Coronary artery (tissue), 2 donors: Measurements from ENCODE around the gene KCNRG.
"Not testable (repeated sequence)": the region's sequence is repeated elsewhere in the genome, so short reads cannot be mapped to it uniquely, and the experiment has no call there.

Source experiments
- DNase-seq: peaks from one replicate; pipeline ENCODE4 v3.0.0-alpha.2; 2017; ENCODE audit warnings: low spot score
- H3K27ac ChIP-seq, 2 donors: fragments of 200-600 bp; sonication (generic); one replicate each; pipeline ENCODE4 v1.5.1; 2016 to 2019
- H3K4me3 ChIP-seq: fragments of 200-600 bp; sonication (generic); 2 replicates; pipeline ENCODE4 v1.5.1; 2016; ENCODE audit warnings: mild to moderate bottlenecking, moderate library complexity
- TF ChIP-seq, protein P1 (sequence below): fragments of 200-600 bp; sonication (generic); IDR thresholded peaks from one replicate; pipeline ENCODE4 v1.5.1; 2019; ENCODE audit warnings: antibody characterized with exemption

Gene KCNRG

DNA sequence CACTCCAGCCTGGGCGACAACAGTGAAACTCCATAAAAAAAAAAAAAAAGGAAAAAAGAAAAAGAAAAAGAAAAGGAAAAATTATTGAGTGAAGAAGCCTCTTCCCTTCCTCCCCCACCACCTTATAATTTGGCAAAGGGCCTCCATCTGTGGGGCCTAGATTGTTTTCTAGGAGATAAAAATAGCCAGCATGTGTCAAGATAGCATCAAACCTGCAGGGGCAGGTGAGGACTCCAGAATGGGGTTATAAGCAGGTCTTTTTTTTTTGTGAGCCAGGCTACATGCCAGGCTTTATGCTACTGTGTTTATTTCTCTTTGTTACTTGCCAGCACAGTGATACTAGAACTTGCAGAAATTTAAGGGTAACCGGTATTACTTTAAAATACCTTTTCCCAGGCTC, 30.1 kb upstream of the KCNRG start:
- TF ChIP-seq, protein P1, sequence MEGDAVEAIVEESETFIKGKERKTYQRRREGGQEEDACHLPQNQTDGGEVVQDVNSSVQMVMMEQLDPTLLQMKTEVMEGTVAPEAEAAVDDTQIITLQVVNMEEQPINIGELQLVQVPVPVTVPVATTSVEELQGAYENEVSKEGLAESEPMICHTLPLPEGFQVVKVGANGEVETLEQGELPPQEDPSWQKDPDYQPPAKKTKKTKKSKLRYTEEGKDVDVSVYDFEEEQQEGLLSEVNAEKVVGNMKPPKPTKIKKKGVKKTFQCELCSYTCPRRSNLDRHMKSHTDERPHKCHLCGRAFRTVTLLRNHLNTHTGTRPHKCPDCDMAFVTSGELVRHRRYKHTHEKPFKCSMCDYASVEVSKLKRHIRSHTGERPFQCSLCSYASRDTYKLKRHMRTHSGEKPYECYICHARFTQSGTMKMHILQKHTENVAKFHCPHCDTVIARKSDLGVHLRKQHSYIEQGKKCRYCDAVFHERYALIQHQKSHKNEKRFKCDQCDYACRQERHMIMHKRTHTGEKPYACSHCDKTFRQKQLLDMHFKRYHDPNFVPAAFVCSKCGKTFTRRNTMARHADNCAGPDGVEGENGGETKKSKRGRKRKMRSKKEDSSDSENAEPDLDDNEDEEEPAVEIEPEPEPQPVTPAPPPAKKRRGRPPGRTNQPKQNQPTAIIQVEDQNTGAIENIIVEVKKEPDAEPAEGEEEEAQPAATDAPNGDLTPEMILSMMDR, result no peak
- DNase-seq, result no peak
- no peak overlapping the region for H3K4me3 ChIP-seq
- no peak overlapping the region for H3K27ac ChIP-seq

DNA sequence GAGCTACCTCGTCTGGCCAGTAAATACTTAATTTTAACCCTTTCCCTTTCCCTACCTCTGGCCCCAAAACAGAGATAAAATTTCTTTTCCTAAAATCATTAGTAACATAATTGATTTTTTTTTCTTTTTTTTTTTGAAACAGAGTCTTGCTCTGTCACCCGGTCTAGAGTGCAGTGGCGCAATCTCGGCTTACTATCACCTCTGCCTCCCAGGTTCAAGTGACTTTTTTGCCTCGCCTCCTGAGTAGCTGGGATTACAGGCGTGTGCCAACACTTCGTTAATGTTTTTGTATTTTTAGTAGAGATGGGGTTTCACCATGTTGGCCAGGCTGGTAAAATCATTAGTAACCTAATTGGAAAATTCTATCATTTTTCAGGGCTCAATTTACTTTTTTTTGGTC, 28.8 kb upstream of the KCNRG start:
- H3K27ac ChIP-seq, result no peak overlapping the region

DNA sequence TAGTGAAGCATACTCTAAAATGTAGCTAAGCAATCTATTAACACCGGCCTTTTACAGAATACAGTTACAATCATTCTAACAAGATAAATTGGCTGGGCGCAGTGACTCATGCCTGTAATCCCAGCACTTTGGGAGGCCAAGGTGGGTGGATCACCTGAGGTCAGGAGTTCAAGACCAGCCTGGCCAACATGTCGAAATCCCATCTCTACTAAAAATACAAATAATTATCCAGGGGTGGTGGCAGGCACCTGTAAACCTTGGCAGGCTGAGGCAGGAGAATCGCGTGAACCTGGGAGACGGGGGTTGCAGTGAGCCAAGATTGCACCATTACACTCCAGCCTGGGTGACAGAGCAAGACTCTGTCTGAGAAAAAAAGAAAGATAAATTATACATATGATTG, 24.6 kb upstream of the KCNRG start:
- not testable (repeated sequence) for H3K27ac ChIP-seq, H3K4me3 ChIP-seq, DNase-seq

More for the DNA sequence above, 28.8 kb upstream of the KCNRG start:
- no peak overlapping the region for H3K4me3 ChIP-seq
- DNase-seq, result no peak
- TF ChIP-seq, protein P1, result no peak

DNA sequence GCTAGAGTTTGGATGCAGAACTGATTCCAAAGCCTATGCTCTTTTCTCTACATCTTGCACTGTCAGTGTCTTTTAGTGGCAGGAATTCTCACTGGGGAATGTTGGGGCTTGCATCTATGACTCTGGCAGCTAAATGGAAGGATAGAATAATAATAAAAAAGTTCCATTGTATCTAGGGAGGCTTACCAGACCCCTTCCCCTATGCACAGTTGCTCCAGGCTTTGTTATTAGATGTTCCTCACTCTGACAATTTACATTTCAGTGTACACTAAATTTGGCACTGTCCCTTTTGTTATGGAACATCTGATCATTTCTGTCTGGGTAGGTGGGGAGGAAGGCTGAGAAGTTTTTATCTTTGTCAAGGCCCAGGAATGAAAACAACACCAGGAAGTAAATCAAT, 22.1 kb upstream of the KCNRG start:
- H3K27ac ChIP-seq, result no peak overlapping the region
- TF ChIP-seq, protein P1, result no peak
- no peak for DNase-seq
- no peak overlapping the region for H3K4me3 ChIP-seq

DNA sequence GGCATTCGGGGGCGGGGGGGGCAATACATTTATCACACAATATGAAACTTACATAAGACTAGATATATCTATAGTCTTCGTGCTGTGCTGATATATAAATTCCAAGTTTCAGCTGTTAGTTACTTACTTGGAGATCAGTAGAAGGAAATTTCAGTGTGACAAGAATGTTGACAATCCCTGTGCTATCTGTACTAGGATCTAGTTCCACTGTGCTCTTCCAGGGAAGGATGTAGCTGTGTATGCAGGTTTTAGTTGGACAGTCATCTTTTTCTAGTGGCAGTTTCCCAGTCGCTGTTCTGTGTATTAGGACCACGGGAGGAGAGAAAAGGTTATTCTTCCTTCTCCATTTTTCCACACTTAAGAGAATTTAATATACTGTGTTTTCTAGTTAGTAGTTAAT, 21.6 kb upstream of the KCNRG start:
- H3K4me3 ChIP-seq, result no peak overlapping the region
- DNase-seq, result no peak
- no peak overlapping the region for H3K27ac ChIP-seq
- TF ChIP-seq, protein P1, result no peak

DNA sequence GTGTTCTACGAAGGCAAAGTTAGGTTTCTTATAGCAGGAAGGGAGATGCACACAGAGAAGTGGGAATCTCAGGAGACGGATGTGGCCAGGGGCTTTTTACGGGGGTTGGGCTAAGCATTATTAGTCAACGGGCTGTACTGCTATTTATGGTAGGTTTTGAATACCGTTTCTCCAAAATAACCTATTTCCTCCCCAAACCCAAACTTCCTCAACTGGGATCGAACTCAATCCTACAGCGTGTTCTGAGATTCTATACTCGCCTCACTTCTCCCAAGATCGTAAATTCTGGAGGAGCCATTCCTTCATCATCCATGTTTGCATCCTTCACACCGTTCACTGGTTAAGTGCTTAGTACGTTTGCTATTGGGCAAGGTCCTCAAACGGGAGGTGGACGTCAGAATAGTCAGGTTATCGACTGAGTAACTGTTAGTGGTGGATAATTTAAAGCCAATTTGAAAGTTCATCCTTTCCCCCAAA, 19.6 kb upstream of the KCNRG start:
- DNase-seq, result no peak
- TF ChIP-seq, protein P1, result no peak
- Histone ChIP-seq H3K27ac (peak overlapping the region; percentile 96 to 100), H3K4me3 (peak overlapping the region; percentile 98)

DNA sequence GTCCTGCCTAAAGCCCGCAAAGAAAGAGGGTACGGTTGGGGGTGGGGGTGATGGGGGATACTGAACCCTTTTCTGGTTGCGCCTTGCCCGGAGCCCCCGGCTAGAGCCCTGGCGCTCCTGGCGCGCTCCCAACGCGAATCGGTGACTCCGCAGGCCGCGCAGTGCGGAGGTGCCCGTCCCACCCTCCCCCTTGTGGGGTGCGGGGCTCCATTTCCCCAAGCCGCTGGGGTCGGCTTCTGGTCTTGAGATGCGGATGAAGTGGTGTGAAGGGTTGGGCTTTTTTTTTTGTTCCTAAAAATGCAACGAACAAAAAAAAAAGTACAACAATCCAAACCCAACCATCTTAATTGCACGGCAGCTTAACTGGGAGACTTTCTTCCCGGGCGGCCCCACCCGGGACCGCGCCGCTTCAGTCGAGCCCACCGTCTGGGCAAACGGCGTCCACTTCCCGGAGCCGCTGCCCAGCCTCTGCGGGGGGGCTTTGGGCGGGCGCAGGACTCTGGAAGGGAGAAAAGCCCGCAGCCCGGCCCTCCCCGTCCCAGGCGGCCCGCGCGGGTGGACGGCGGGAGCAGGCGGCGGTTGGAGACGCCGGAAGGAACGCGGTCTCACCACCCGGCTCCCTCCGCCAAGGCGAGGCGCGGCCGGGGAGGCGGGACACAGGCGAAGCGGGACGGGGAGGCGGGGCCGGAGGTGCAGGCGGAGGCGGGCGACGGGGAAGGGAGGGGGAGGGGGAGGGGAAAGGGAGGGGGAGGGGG, 18.9 kb upstream of the KCNRG start:
- DNase-seq, result peak; percentile 94

More for the DNA sequence above, 18.9 kb upstream of the KCNRG start:
- TF ChIP-seq, protein P1, result no peak
- Histone ChIP-seq H3K27ac (peak overlapping the region; percentile 96 to 100), H3K4me3 (peak overlapping the region; percentile 98)
